ENCODE measurements around the gene PTH2R.
"Not testable (repeated sequence)": the region's sequence is repeated elsewhere in the genome, so short reads cannot be mapped to it uniquely, and the experiment has no call there.

The PTH2R gene

DNA sequence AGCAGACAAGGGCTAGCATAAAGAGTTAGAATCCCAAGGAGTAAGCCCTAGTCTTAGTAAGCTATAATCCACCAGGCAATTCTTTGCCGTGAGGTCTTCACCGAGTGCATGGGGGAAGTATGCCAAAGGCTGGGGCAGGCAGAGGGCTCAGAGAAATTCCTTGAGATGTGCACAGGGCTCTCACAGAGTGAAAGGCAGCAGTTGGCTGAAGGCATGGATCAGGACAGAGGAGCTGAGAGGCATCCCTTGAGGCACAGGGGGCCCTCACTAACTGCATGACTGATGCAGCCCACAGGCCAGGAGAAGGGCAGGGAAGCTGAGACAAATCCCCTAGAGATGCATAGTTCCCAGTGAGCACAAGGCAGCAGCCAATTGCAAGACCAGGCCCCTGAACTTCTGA lies 34.1 kb downstream of the PTH2R start:
- no peak for ATAC-seq

DNA sequence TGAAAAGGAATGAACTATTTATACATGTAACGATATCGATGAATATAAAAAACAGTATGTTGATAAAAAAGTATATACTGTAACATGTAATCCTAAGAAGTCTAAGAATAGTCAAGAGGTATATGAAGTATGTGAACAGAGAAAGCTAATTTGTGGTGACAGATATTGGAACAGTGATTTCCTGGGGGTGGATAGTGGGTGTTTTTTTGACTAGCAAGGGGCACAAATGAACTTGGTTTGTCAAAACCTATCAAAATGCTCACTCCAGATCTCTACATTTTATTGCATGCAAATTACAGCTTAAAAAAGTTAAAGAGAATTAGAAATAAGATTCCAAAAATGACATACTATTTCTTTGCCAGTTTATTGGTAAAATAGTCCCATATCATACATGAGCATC lies 35.4 kb downstream of the PTH2R start:
- TF ChIP-seq BACH2 (CRISPR knock-in tag; IDR thresholded peaks at IDR 0.05; ENCODE audit: borderline replicate concordance) (no peak), ESRRG (CRISPR knock-in tag; IDR thresholded peaks at IDR 0.05) (no peak), ZFP30 (CRISPR knock-in tag; IDR thresholded peaks at IDR 0.05) (no peak), SNAI2 (CRISPR knock-in tag; IDR thresholded peaks at IDR 0.05) (no peak), RARB (CRISPR knock-in tag; IDR thresholded peaks at IDR 0.05) (no peak), OSR1 (CRISPR knock-in tag; IDR thresholded peaks at IDR 0.05) (no peak), ZFP3 (CRISPR knock-in tag; IDR thresholded peaks at IDR 0.05) (no peak), ZNF70 (CRISPR knock-in tag; IDR thresholded peaks at IDR 0.05) (no peak), ISL1 (CRISPR knock-in tag; IDR thresholded peaks at IDR 0.05) (no peak), TOX (CRISPR knock-in tag; IDR thresholded peaks at IDR 0.05; ENCODE audit: borderline replicate concordance) (no peak), ARNTL (CRISPR knock-in tag; IDR thresholded peaks at IDR 0.05; ENCODE audit: borderline replicate concordance, low read depth) (no peak), ZNF565 (CRISPR knock-in tag; conservative IDR thresholded peaks at IDR 0.05; ENCODE audit: low read depth) (no peak), PPARA (CRISPR knock-in tag; IDR thresholded peaks at IDR 0.05; ENCODE audit: borderline replicate concordance) (no peak), ZC3H10 (CRISPR knock-in tag; IDR thresholded peaks at IDR 0.05) (no peak), ZNF8 (CRISPR knock-in tag; IDR thresholded peaks at IDR 0.05) (no peak), CSDC2 (CRISPR knock-in tag; IDR thresholded peaks at IDR 0.05) (no peak), TCF4 (CRISPR knock-in tag; IDR thresholded peaks at IDR 0.05; ENCODE audit: borderline replicate concordance) (no peak)
- TF ChIP-seq, protein P1, sequence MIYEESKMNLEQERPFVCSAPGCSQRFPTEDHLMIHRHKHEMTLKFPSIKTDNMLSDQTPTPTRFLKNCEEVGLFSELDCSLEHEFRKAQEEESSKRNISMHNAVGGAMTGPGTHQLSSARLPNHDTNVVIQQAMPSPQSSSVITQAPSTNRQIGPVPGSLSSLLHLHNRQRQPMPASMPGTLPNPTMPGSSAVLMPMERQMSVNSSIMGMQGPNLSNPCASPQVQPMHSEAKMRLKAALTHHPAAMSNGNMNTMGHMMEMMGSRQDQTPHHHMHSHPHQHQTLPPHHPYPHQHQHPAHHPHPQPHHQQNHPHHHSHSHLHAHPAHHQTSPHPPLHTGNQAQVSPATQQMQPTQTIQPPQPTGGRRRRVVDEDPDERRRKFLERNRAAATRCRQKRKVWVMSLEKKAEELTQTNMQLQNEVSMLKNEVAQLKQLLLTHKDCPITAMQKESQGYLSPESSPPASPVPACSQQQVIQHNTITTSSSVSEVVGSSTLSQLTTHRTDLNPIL (CRISPR knock-in tag; IDR thresholded peaks at IDR 0.05; ENCODE audit: low read depth) = no peak
- TF ChIP-seq, protein P2, sequence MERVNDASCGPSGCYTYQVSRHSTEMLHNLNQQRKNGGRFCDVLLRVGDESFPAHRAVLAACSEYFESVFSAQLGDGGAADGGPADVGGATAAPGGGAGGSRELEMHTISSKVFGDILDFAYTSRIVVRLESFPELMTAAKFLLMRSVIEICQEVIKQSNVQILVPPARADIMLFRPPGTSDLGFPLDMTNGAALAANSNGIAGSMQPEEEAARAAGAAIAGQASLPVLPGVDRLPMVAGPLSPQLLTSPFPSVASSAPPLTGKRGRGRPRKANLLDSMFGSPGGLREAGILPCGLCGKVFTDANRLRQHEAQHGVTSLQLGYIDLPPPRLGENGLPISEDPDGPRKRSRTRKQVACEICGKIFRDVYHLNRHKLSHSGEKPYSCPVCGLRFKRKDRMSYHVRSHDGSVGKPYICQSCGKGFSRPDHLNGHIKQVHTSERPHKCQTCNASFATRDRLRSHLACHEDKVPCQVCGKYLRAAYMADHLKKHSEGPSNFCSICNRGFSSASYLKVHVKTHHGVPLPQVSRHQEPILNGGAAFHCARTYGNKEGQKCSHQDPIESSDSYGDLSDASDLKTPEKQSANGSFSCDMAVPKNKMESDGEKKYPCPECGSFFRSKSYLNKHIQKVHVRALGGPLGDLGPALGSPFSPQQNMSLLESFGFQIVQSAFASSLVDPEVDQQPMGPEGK (CRISPR knock-in tag; IDR thresholded peaks at IDR 0.05; ENCODE audit: borderline replicate concordance) = no peak
- TF ChIP-seq, protein P3, sequence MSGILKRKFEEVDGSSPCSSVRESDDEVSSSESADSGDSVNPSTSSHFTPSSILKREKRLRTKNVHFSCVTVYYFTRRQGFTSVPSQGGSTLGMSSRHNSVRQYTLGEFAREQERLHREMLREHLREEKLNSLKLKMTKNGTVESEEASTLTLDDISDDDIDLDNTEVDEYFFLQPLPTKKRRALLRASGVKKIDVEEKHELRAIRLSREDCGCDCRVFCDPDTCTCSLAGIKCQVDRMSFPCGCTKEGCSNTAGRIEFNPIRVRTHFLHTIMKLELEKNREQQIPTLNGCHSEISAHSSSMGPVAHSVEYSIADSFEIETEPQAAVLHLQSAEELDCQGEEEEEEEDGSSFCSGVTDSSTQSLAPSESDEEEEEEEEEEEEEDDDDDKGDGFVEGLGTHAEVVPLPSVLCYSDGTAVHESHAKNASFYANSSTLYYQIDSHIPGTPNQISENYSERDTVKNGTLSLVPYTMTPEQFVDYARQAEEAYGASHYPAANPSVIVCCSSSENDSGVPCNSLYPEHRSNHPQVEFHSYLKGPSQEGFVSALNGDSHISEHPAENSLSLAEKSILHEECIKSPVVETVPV (CRISPR knock-in tag; IDR thresholded peaks at IDR 0.05) = no peak

More for the DNA sequence above, 34.1 kb downstream of the PTH2R start:
- TF ChIP-seq, protein P4, sequence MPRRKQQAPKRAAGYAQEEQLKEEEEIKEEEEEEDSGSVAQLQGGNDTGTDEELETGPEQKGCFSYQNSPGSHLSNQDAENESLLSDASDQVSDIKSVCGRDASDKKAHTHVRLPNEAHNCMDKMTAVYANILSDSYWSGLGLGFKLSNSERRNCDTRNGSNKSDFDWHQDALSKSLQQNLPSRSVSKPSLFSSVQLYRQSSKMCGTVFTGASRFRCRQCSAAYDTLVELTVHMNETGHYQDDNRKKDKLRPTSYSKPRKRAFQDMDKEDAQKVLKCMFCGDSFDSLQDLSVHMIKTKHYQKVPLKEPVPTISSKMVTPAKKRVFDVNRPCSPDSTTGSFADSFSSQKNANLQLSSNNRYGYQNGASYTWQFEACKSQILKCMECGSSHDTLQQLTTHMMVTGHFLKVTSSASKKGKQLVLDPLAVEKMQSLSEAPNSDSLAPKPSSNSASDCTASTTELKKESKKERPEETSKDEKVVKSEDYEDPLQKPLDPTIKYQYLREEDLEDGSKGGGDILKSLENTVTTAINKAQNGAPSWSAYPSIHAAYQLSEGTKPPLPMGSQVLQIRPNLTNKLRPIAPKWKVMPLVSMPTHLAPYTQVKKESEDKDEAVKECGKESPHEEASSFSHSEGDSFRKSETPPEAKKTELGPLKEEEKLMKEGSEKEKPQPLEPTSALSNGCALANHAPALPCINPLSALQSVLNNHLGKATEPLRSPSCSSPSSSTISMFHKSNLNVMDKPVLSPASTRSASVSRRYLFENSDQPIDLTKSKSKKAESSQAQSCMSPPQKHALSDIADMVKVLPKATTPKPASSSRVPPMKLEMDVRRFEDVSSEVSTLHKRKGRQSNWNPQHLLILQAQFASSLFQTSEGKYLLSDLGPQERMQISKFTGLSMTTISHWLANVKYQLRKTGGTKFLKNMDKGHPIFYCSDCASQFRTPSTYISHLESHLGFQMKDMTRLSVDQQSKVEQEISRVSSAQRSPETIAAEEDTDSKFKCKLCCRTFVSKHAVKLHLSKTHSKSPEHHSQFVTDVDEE (CRISPR knock-in tag; IDR thresholded peaks at IDR 0.05) = no peak
- TF ChIP-seq TOX (CRISPR knock-in tag; IDR thresholded peaks at IDR 0.05; ENCODE audit: borderline replicate concordance) (no peak), ZNF70 (CRISPR knock-in tag; IDR thresholded peaks at IDR 0.05) (no peak), ZNF565 (CRISPR knock-in tag; conservative IDR thresholded peaks at IDR 0.05; ENCODE audit: low read depth) (no peak), ZNF8 (CRISPR knock-in tag; IDR thresholded peaks at IDR 0.05) (no peak), ZC3H10 (CRISPR knock-in tag; IDR thresholded peaks at IDR 0.05) (no peak), ESRRG (CRISPR knock-in tag; IDR thresholded peaks at IDR 0.05) (no peak), SNAI2 (CRISPR knock-in tag; IDR thresholded peaks at IDR 0.05) (no peak), PPARA (CRISPR knock-in tag; IDR thresholded peaks at IDR 0.05; ENCODE audit: borderline replicate concordance) (no peak), ZFP3 (CRISPR knock-in tag; IDR thresholded peaks at IDR 0.05) (no peak), BACH2 (CRISPR knock-in tag; IDR thresholded peaks at IDR 0.05; ENCODE audit: borderline replicate concordance) (no peak)
- TF ChIP-seq, protein P5, sequence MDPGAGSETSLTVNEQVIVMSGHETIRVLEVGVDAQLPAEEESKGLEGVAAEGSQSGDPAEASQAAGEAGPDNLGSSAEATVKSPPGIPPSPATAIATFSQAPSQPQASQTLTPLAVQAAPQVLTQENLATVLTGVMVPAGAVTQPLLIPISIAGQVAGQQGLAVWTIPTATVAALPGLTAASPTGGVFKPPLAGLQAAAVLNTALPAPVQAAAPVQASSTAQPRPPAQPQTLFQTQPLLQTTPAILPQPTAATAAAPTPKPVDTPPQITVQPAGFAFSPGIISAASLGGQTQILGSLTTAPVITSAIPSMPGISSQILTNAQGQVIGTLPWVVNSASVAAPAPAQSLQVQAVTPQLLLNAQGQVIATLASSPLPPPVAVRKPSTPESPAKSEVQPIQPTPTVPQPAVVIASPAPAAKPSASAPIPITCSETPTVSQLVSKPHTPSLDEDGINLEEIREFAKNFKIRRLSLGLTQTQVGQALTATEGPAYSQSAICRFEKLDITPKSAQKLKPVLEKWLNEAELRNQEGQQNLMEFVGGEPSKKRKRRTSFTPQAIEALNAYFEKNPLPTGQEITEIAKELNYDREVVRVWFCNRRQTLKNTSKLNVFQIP (CRISPR knock-in tag; IDR thresholded peaks at IDR 0.05; ENCODE audit: borderline replicate concordance, low read depth) = no peak

DNA sequence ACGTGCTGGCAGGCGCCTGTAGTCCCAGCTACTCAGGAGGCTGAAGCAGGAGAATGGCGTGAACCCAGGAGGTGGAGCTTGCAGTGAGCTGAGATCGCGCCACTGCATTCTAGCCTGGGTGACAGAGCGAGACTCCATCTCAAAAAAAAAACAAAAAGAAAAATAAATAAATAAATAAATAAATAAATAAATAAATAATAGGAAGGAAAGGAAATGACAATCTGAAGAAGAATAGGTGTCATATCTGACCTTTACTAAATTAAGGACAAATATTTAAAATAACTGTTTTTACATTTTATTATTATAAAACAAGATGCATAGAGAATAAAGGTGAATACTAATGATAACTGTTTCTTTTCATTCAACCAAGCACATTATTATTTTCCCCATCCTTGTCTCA lies 40.9 kb downstream of the PTH2R start:
- ATAC-seq = not testable (repeated sequence)

More for the DNA sequence above, 35.4 kb downstream of the PTH2R start:
- no peak for ATAC-seq
